ENCODE data around the gene GPX3. TPM values are rescaled to one million over a fixed set of nuclear protein-coding genes. Genes with fewer than 3 reads are reported as not detected.

Gene GPX3
- total and polyA plus RNA-seq, 2 of the 13 experiments (the other 11 are each of a cell fraction or from before 2014, with no cell fraction given), result 33.8 to 1,892 TPM

DNA sequence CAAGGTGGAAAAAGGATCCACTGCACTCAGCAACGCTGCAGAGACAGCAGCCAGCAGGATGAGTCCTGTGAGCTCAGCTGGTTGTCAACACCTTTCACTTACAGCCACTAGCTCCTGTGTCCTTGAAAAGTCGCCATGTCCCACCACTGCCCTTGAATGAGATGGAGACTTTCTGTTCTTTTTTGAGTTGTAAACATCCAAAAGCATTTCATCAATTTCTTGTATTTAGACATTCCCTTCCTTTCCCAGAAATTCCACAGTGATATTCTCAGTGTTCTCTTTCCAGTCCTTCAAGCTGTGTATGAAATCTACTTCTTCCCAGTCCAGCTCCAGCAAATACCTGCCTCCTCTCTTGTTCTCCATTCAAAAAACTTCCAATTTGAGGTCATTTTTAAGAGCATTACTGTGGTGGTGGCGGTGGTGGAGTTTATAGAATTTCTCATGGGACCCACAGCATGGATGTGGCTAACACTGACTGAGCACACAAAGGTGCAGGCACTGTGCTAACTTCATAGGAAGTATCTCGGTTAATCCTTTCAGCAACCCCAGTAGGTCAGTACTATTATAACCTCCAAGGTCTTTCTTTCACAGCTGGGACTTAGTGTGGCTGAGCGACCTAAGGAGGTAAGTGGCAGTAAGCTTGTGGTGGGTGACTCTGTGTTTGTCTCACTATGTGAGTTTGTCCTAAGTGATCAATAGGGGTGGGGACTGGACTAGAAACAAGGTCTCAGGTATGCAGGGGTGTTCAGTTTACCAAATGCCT lies 15.0 kb upstream of the GPX3 start (continued):
- TF ChIP-seq, protein P1, sequence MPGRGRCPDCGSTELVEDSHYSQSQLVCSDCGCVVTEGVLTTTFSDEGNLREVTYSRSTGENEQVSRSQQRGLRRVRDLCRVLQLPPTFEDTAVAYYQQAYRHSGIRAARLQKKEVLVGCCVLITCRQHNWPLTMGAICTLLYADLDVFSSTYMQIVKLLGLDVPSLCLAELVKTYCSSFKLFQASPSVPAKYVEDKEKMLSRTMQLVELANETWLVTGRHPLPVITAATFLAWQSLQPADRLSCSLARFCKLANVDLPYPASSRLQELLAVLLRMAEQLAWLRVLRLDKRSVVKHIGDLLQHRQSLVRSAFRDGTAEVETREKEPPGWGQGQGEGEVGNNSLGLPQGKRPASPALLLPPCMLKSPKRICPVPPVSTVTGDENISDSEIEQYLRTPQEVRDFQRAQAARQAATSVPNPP (CRISPR knock-in tag; IDR thresholded peaks at IDR 0.05), result 0 out of 2 replicates have a peak, but pooled peaks have one; percentile 38
- no peak for TF ChIP-seq PITX1 (CRISPR knock-in tag; IDR thresholded peaks at IDR 0.05)
- no peak for TF ChIP-seq ZBTB1 (CRISPR knock-in tag; IDR thresholded peaks at IDR 0.05; ENCODE audit: borderline replicate concordance)
- no peak for TF ChIP-seq TRIM24 (CRISPR knock-in tag; IDR thresholded peaks at IDR 0.05)
- TF ChIP-seq, protein P2, sequence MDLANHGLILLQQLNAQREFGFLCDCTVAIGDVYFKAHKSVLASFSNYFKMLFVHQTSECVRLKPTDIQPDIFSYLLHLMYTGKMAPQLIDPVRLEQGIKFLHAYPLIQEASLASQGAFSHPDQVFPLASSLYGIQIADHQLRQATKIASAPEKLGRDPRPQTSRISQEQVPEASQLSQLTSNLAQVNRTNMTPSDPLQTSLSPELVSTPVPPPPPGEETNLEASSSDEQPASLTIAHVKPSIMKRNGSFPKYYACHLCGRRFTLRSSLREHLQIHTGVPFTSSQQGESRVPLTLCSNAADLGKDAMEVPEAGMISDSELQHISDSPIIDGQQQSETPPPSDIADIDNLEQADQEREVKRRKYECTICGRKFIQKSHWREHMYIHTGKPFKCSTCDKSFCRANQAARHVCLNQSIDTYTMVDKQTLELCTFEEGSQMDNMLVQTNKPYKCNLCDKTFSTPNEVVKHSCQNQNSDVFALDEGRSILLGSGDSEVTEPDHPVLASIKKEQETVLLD (CRISPR knock-in tag; IDR thresholded peaks at IDR 0.05; ENCODE audit: low read depth), result no peak
- no peak for TF ChIP-seq GFI1 (CRISPR knock-in tag; IDR thresholded peaks at IDR 0.05; ENCODE audit: borderline replicate concordance)
- TF ChIP-seq ELF1 (CRISPR knock-in tag; IDR thresholded peaks at IDR 0.05), result no peak
- TF ChIP-seq ZNF589 (CRISPR knock-in tag; conservative IDR thresholded peaks at IDR 0.05), result no peak
- no peak for TF ChIP-seq JDP2 (CRISPR knock-in tag; IDR thresholded peaks at IDR 0.05; ENCODE audit: borderline replicate concordance)
- no peak for TF ChIP-seq ZNF564 (CRISPR knock-in tag; IDR thresholded peaks at IDR 0.05)
- no peak for TF ChIP-seq TBX3 (IDR thresholded peaks at IDR 0.05; ENCODE audit: borderline replicate concordance)
- no peak for TF ChIP-seq CBX2 (IDR thresholded peaks at IDR 0.05; ENCODE audit: low read depth, low read length)
- TF ChIP-seq CBX2 (CRISPR knock-in tag; IDR thresholded peaks at IDR 0.05; ENCODE audit: low read depth), result no peak
- TF ChIP-seq, protein P3, sequence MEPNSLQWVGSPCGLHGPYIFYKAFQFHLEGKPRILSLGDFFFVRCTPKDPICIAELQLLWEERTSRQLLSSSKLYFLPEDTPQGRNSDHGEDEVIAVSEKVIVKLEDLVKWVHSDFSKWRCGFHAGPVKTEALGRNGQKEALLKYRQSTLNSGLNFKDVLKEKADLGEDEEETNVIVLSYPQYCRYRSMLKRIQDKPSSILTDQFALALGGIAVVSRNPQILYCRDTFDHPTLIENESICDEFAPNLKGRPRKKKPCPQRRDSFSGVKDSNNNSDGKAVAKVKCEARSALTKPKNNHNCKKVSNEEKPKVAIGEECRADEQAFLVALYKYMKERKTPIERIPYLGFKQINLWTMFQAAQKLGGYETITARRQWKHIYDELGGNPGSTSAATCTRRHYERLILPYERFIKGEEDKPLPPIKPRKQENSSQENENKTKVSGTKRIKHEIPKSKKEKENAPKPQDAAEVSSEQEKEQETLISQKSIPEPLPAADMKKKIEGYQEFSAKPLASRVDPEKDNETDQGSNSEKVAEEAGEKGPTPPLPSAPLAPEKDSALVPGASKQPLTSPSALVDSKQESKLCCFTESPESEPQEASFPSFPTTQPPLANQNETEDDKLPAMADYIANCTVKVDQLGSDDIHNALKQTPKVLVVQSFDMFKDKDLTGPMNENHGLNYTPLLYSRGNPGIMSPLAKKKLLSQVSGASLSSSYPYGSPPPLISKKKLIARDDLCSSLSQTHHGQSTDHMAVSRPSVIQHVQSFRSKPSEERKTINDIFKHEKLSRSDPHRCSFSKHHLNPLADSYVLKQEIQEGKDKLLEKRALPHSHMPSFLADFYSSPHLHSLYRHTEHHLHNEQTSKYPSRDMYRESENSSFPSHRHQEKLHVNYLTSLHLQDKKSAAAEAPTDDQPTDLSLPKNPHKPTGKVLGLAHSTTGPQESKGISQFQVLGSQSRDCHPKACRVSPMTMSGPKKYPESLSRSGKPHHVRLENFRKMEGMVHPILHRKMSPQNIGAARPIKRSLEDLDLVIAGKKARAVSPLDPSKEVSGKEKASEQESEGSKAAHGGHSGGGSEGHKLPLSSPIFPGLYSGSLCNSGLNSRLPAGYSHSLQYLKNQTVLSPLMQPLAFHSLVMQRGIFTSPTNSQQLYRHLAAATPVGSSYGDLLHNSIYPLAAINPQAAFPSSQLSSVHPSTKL (CRISPR knock-in tag; IDR thresholded peaks at IDR 0.05), result peak; percentile 78
- 0 out of 2 replicates have a peak, but pooled peaks have one; percentile 22 for TF ChIP-seq ZNF766 (CRISPR knock-in tag; IDR thresholded peaks at IDR 0.05; ENCODE audit: borderline replicate concordance)
- TF ChIP-seq ZNF839 (CRISPR knock-in tag; IDR thresholded peaks at IDR 0.05; ENCODE audit: borderline replicate concordance), result no peak
- TF ChIP-seq ZNF605 (CRISPR knock-in tag; IDR thresholded peaks at IDR 0.05), result peak; percentile 60; the same call in 1 of the 2 replicates
- peak; percentile 61; the same call in 1 of the 2 replicates for TF ChIP-seq FOXO1 (CRISPR knock-in tag; IDR thresholded peaks at IDR 0.05)
- TF ChIP-seq, protein P4, sequence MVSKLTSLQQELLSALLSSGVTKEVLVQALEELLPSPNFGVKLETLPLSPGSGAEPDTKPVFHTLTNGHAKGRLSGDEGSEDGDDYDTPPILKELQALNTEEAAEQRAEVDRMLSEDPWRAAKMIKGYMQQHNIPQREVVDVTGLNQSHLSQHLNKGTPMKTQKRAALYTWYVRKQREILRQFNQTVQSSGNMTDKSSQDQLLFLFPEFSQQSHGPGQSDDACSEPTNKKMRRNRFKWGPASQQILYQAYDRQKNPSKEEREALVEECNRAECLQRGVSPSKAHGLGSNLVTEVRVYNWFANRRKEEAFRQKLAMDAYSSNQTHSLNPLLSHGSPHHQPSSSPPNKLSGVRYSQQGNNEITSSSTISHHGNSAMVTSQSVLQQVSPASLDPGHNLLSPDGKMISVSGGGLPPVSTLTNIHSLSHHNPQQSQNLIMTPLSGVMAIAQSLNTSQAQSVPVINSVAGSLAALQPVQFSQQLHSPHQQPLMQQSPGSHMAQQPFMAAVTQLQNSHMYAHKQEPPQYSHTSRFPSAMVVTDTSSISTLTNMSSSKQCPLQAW (CRISPR knock-in tag; IDR thresholded peaks at IDR 0.05), result no peak
- no peak for TF ChIP-seq EZH2 (conservative IDR thresholded peaks at IDR 0.05; ENCODE audit: low read depth, low read length)
- peak; percentile 27; the same call in 1 of the 2 replicates for TF ChIP-seq ISL2 (CRISPR knock-in tag; IDR thresholded peaks at IDR 0.05)
